ENCODE results near the gene MIDN. TPM values are rescaled to one million over a fixed set of nuclear protein-coding genes. Genes with fewer than 3 reads are reported as not detected.
A peak's percentile ranks its signal among the peaks of the same experiment; 100 is the strongest.
"Not testable (repeated sequence)": the region's sequence is repeated elsewhere in the genome, so short reads cannot be mapped to it uniquely, and the experiment has no call there.

MIDN gene
- total RNA-seq = 15.8 and 31.1 TPM in 2 replicates

- peak; percentile 41 for TF ChIP-seq CTCF (IDR thresholded peaks at IDR 0.05; ENCODE audit: insufficient read depth, low read length, severe bottlenecking)
- FAIRE-seq (no peak), DNase-seq (ENCODE audit: low read depth) (peak; percentile 57)
- H3K27me3 ChIP-seq (ENCODE audit: control insufficient read depth, insufficient read depth, low read length) = no peaks in the 10 kb centered on the region
- peak within 1 kb of the TSS; percentile 86 for H3K4me3 ChIP-seq (ENCODE audit: low read depth, low read length)
- peaks cover 16% of the 10 kb centered on the region for H3K36me3 ChIP-seq (ENCODE audit: control insufficient read depth, insufficient read depth, low read length)
These were observed at the start of gene MIDN for GRCh38 chr19:1248139-1248785. TSS of gene MIDN (plus strand) at chr19:1248583. CDS start at chr19:1250297, 1,714 bp downstream.

- TF ChIP-seq CTCF (IDR thresholded peaks at IDR 0.05; ENCODE audit: insufficient read depth, low read length, severe bottlenecking) = no peak
- DNase-seq (ENCODE audit: low read depth) = no peak
- Histone ChIP-seq H3K27me3 (ENCODE audit: control insufficient read depth, insufficient read depth, low read length) (no peaks in the 10 kb centered on the region), H3K4me3 (ENCODE audit: low read depth, low read length) (no peak overlapping the region), H3K36me3 (ENCODE audit: control insufficient read depth, insufficient read depth, low read length) (no peaks in the 10 kb centered on the region)
- no peak for FAIRE-seq
These were observed 48.9 kb upstream of the MIDN start for GRCh38 chr19:1199531-1199930.

- H3K27me3 ChIP-seq (ENCODE audit: control insufficient read depth, insufficient read depth, low read length); H3K4me3 ChIP-seq (ENCODE audit: low read depth, low read length); FAIRE-seq; H3K36me3 ChIP-seq (ENCODE audit: control insufficient read depth, insufficient read depth, low read length); DNase-seq (ENCODE audit: low read depth): not testable (repeated sequence)
These were observed 47.8 kb upstream of the MIDN start for GRCh38 chr19:1200614-1201013.

- Histone ChIP-seq H3K4me3 (ENCODE audit: low read depth, low read length) (peak within 1 kb of the TSS; percentile 69), H3K36me3 (ENCODE audit: control insufficient read depth, insufficient read depth, low read length) (peaks cover 4% of the 10 kb centered on the region), H3K27me3 (ENCODE audit: control insufficient read depth, insufficient read depth, low read length) (no peaks in the 10 kb centered on the region)
- DNase-seq (ENCODE audit: low read depth) = peak; percentile 82
- no peak for TF ChIP-seq CTCF (IDR thresholded peaks at IDR 0.05; ENCODE audit: insufficient read depth, low read length, severe bottlenecking)
- no peak for FAIRE-seq
These were observed 43.0 kb upstream of the MIDN start, which contains the start of gene STK11 for GRCh38 chr19:1205114-1206099. TSS of gene STK11 (plus strand) at chr19:1205778. CDS start at chr19:1206914, 1,136 bp downstream.

GRCh38 chr19:1206150-1206863 is 42.1 kb upstream of the MIDN start:
- FAIRE-seq (no peak), DNase-seq (ENCODE audit: low read depth) (no peak)
- H3K27me3 ChIP-seq (ENCODE audit: control insufficient read depth, insufficient read depth, low read length) = no peaks in the 10 kb centered on the region
- peak overlapping the region; percentile 69 for H3K4me3 ChIP-seq (ENCODE audit: low read depth, low read length)
- peaks cover 4% of the 10 kb centered on the region for H3K36me3 ChIP-seq (ENCODE audit: control insufficient read depth, insufficient read depth, low read length)
- TF ChIP-seq CTCF (IDR thresholded peaks at IDR 0.05; ENCODE audit: insufficient read depth, low read length, severe bottlenecking) = no peak

Data from bronchial epithelial cell (primary cell).